NAMALWA (cell line): ENCODE data around the gene UBASH3B.

ENCODE experiments used
- DNase-seq: peaks from one replicate; pipeline ENCODE4 v3.0.0-alpha.2; 2015; ENCODE audit warnings: low spot score

The UBASH3B gene

GRCh38 chr11:122647736-122648275, 7.7 kb upstream of the UBASH3B start:
- no peak for DNase-seq

DNA sequence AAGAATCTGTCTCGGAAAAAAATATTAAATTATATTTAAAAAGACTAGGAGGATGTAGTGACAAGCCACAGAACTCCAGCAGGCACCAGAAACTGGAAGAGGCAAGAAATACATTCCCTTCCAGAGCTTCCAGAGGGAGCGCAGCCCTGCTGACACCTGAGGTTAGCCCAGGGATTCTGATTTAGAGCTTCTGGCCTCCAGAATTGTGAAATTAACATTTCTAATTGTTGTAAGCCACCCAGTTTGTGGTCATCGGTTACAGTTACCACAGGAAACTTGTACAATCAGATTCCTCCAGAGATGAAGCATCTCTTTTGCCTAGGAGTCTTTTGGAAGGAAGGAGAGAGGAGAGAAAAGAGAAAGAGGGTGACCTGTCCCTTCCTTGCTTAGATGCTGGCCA, 6.4 kb upstream of the UBASH3B start:
- DNase-seq = no peak

- DNase-seq = no peak
Observed at GRCh38 chr11:122650619-122651018, 4.9 kb upstream of the UBASH3B start.

- DNase-seq = no peak
Observed at GRCh38 chr11:122652495-122652894, 3.0 kb upstream of the UBASH3B start.

GRCh38 chr11:122653916-122654585, 1.5 kb upstream of the UBASH3B start:
- DNase-seq = no peak

- DNase-seq = peak; percentile 57
Observed at GRCh38 chr11:122656073-122656630, 630 bp downstream of the UBASH3B start.

- DNase-seq = peak; percentile 61
Observed at GRCh38 chr11:122656631-122657101, 1.1 kb downstream of the UBASH3B start.

- no peak for DNase-seq
Observed at GRCh38 chr11:122659676-122660554, 4.4 kb downstream of the UBASH3B start.

DNA sequence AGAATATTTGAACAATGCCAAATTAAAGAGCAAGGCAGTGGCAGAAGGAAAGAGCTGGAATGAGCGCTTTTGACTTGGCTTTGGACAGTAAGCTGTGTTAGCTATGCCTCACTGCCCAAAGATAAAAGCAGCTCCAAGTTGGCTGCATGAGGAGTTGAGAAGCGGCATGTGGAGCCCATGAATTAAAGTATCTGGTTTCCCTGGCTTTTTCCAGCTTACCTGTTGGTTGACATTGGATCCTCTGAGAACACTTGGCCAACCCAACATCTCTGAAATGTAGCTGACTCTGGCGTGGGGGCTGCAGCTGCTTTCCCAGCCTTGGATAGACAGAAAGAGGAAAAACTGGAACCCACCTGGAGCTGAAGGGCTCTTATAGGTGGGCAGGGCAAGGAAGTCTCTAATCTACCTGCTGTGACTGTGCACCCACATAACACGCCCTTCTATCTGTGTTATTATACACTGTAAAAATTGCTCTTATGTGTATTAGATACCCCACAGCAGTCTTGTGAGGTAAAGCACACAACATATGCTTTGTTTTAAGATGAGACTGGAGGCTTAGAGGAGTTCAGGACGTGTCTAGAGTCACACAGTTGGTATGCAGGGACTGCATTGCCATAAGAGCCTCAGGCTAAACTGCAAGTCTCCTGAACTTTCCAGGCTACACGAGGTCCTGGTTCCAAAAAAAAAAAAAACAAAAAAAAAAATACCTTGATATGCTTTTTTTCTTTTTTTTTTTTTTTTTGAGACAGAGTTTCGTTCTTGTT, 5.8 kb downstream of the UBASH3B start:
- no peak for DNase-seq

DNA sequence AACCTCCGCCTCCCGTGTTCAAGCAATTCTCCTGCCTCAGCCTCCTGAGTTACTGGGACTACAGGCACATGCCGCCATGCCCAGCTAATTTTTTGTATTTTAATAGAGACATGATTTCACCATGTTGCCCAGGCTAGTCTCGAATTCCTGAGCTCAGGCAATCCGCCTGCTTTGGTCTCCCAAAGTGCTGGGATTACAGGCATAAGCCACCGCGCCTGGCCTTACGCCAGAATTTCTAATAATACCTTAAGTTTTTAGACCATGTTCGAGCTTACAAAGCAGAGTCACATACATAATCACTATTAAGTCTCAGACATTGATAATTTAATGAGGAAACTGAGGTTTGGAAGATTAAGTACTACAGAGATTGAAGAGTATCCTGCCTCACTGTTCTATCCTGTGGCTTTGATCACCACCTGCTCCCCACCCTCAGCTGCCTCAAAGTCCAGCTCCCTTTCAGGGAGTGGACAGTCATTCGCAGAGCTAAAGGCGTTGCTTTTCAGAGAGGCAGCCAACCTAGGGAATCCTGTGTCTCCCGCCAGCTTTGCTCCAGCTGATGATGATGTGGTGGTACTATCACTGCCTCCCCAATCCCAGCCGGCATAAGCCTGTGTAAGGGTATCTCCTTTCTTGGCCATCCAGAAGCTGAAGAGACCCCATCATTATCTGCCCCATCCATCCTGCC, 7.7 kb downstream of the UBASH3B start:
- no peak for DNase-seq

DNA sequence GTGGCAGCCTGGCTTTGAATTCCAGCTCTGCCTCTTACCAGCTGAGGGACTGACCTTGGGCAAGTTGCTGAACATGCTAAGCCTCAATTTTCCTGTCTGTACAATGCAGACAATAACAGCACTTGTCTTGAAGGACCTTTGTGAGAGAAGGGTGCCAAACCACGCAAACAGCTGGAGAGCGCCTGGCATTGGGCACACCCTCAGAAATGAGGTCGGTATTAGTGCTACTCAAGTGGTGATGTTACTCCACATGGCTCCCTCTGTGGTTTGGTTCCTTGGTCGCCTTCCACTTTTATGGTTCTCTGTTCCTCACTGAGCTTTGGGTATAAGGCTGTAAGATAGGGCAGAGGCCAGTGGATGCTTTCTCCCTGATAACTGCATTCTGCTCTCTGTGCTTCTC, 8.2 kb downstream of the UBASH3B start:
- no peak for DNase-seq

DNA sequence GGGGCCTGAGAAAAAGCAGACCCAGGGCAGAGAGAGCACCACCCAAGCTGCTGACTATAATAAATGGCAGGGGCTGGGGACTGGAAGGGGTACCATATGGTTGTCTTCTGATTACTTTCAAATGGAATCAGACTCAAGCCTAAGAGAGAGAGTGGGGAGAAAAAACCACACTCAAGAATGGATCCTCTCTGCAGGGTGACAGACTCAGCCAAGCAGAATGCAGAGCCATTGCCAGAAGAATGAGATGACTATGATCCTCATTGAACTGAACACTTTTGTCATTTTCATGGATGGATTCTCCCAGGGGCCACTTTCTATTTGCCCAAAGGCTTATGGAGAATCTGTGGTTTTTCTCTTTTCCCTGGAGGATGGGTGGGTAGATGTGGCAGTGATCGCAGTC, 8.7 kb downstream of the UBASH3B start:
- DNase-seq = no peak

DNA sequence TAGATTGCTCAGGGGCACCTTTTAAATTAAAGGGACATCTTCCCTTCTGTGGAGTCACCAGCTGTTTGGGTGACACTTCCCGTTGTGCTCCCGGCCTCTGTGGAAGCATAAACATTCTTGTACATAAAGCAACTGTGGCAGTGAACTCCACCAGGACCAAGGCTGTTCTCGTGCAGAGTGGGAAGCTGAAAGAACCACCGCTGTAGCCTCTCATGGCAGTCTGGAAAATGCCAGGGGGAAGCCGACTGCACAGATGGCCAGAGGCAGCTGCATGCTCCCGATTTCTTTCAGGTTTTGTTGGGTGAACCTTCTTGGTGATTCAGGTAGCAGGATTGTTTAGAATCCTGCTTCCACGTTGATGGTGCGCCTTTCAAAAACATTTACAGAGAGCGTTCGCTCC, 10.3 kb downstream of the UBASH3B start:
- no peak for DNase-seq

DNA sequence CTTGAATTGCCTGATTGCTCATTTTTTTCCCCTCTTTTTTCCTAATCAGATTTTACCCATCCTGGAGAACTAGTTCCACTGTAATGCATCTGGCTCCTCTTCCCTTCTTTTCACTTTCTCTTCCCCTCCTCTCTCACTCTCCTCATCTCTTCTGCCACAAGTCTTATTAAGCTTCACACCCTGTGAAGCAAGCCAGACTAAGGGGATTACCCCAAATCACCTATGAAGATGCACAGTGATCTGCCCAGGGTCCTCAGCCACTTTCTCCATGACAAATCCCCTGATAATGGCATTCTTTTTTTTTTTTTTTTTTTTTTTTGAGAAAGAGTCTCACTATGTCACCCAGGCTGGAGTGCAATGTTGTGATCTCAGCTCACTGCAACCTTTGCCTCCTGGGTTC, 11.2 kb downstream of the UBASH3B start:
- DNase-seq = no peak

DNA sequence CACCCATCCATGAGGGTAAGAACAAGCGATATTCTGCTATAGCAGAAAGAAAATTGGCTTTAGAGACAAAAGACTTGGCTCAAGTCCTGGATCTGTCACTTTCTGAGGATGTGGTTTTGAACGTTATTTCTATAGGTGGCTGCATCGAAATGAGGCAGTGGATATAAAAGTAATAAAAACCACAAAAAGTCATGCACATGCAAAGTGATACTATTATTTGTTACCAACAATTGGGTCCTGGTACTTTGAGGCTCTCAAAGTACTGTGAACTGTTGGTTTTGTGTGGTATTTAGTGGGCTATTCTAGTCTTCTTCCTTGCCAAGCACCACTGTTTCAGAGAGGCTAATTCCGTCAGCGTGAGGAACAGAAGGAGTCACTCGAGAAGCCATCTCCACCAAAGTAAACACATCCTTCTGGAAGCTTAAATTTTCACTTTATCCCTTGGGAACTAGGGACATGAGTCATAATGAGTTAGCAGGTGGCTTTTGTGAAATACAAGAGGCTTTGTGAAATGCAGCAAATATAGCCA, 13.1 kb downstream of the UBASH3B start:
- DNase-seq = peak; percentile 32

- DNase-seq = no peak
Observed at GRCh38 chr11:122670131-122670530, 14.6 kb downstream of the UBASH3B start.

DNA sequence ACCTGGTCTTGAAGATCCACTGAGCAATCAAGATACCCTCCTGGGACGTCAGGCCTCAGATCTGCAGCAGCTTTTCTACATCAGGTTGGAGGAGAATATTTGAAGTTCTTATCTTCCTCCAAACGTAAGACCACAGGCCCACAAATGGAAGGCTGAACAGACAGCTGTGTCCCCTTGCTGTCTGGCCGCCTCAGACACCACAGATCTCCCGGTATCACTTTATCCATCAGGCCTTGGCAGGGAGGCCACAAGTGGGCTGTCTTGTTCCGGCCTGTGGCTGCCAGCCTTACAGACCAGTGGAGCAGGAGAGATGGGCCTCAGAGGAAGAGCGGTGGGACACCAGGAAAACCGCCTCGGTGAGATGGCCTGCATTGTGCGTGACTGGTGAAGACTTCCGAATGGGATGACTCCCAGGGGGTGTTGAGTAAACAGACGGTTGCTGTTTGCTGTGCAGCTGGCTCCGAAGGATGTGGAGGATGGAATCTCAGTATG, 15.9 kb downstream of the UBASH3B start:
- DNase-seq = peak; percentile 22

DNA sequence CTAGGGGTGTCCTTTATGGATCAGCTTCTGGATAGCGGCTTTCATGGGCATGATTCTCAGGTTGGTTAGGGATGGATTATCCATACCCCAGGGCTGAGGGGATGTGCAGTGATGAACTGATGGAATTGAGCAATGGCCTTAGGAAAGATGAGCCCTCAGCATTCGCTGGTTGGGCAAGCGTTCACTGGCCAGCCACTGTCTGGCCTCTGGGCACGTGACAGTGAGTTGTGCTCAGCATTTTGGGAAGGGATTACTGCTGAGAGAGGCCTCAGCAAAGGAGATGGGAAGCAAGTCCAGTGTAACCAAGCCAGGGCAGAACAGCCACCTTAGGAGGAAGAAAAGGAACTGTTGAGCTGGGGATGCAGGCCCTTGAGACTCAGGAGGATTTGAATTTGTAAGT, 17.4 kb downstream of the UBASH3B start:
- no peak for DNase-seq

DNA sequence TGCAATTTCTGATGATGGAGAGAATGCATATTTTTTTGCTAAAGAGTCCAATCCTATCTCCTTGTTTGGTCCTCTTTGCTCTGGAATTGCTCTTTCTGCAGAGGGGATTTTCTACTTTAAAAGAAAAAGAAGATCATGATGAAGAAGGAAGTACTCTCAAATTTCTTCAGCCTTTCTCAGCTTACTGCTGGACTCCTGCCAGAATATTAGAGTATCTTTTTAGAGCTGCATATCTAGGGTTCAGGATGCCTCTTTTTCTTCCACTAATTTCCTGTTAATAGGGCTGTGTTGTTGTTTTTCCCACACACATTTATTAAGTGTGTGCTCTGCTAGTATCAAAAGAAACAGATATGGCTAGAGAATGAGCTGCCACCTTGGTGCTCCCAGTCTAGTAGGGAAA, 18.2 kb downstream of the UBASH3B start:
- peak; percentile 53 for DNase-seq

DNA sequence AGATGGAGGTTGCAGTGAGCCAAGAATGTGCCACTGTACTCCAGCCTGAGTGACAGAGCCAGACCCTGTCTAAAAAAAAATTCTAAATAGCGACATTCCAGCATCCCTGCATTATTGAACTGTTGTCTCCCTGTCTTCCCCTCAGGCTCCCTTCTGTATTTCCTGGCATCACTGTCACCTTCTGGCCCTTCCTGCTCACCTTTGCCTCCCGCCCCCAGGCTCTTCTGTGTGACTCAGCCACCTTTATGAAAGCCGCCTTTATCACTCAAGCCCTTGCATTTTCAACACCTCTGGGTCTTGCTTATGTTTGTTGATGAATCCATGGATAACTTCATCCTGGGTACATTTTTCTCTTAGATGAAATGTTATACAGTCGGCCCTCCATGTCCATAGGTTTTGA, 21.1 kb downstream of the UBASH3B start:
- no peak for DNase-seq

DNA sequence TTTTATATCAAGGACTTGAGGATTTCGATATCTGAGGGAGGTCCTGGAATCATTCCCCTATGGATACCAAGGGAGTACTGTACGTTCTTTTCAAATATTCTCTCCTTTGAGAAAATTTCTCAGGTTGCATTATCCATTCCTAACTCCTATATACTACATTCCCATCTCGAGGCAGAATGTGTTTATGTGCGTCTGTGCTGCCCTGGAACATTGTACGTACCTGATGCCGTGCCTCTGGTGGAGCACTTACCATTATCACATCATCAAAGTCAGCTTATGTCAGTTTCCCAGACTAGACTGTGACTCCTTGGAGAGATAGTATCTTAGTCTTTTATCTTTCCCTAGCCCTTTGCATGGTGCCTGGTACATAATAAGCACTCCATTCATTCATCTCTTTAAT, 21.7 kb downstream of the UBASH3B start:
- DNase-seq = no peak
